ENCODE measurements around the gene RAB34.

Gene RAB34

GRCh38 chr17:28675490-28675889 lies 42.2 kb downstream of the RAB34 start:
- no peak for DNase-seq

GRCh38 chr17:28669918-28670317 lies 47.8 kb downstream of the RAB34 start:
- DNase-seq: no peak

GRCh38 chr17:28667870-28668269 lies 49.8 kb downstream of the RAB34 start:
- no peak for DNase-seq

GRCh38 chr17:28665994-28666393 lies 51.7 kb downstream of the RAB34 start:
- DNase-seq: no peak
